Measurements from ENCODE around the gene CGGBP1.

The CGGBP1 gene

DNA sequence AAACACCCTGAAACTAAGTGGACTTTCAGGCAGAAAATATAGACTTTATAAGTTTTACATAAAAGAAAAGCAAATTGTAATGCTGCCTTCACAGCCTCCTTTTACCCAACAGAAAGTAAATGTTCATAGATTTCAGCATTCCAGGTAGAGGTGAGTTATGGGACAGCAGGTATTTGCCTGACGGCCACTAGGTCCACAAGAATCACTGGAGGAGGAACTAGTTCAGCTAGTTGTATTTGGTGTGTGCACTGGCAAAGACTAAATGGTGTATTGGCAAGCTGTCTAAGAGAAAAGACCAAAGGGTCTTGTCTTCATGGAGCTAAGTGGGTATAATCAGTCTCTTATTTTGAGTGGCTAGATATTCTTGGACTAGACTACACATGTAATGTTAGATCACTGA is 34.5 kb upstream of the CGGBP1 start:
- Histone ChIP-seq H3K9me3 (ENCODE audit: insufficient read depth, low read length, severe bottlenecking) (no peaks in the 10 kb centered on the region), H3K36me3 (ENCODE audit: insufficient read depth, low read length) (peaks cover 46% of the 10 kb centered on the region)
- TF ChIP-seq, protein P1, sequence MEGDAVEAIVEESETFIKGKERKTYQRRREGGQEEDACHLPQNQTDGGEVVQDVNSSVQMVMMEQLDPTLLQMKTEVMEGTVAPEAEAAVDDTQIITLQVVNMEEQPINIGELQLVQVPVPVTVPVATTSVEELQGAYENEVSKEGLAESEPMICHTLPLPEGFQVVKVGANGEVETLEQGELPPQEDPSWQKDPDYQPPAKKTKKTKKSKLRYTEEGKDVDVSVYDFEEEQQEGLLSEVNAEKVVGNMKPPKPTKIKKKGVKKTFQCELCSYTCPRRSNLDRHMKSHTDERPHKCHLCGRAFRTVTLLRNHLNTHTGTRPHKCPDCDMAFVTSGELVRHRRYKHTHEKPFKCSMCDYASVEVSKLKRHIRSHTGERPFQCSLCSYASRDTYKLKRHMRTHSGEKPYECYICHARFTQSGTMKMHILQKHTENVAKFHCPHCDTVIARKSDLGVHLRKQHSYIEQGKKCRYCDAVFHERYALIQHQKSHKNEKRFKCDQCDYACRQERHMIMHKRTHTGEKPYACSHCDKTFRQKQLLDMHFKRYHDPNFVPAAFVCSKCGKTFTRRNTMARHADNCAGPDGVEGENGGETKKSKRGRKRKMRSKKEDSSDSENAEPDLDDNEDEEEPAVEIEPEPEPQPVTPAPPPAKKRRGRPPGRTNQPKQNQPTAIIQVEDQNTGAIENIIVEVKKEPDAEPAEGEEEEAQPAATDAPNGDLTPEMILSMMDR (IDR thresholded peaks at IDR 0.05; ENCODE audit: borderline replicate concordance, extremely low read depth, low read length, poor library complexity, severe bottlenecking) = no peak
- TF ChIP-seq EZH2 (IDR thresholded peaks at IDR 0.05; ENCODE audit: borderline replicate concordance, low read depth, low read length, severe bottlenecking) = no peak

DNA sequence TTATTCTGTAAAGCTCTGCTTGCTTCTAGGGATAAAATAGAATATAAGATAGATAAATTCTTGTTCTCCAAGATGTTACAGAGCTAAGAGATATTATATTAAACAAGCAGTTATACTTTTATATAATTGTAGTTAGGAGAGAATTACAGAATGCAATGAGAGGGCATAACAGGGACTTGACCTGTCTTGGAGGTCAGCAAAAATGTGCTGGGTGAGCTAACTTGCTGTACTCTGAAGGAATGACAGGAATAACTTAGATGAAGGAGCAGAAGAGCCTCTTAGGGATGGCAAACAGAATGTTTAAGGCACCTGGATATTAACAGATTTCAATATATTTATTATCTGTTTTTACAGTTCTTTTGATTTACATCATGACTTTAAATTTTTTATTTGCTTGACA is 33.5 kb upstream of the CGGBP1 start:
- no peak overlapping the region for H2AFZ ChIP-seq (ENCODE audit: low read depth, low read length)
- H4K20me1 ChIP-seq (ENCODE audit: insufficient read depth, low read length) = no peaks in the 10 kb centered on the region; the same call in 1 of the 2 replicates
- DNase-seq (no peak), ATAC-seq (ENCODE audit: insufficient read depth, low read depth) (no peak)
- TF ChIP-seq, protein P1 (IDR thresholded peaks at IDR 0.05; ENCODE audit: borderline replicate concordance, extremely low read depth, low read length, poor library complexity, severe bottlenecking) = no peak
- H3K9ac ChIP-seq (ENCODE audit: low read depth, low read length) = no peak overlapping the region
- peaks cover 42% of the 10 kb centered on the region for H3K79me2 ChIP-seq (ENCODE audit: insufficient read depth, low read length)
- H3K27me3 ChIP-seq (ENCODE audit: insufficient read depth, low read length, poor library complexity) = no peaks in the 10 kb centered on the region
- H3K36me3 ChIP-seq (ENCODE audit: insufficient read depth, low read length) = peaks cover 49% of the 10 kb centered on the region
- no peaks in the 10 kb centered on the region for H3K9me3 ChIP-seq (ENCODE audit: insufficient read depth, low read length, severe bottlenecking)
- no peak overlapping the region for H3K27ac ChIP-seq (ENCODE audit: low read length)
- no peak overlapping the region for H3K4me2 ChIP-seq (ENCODE audit: insufficient read depth, low read length)
- no peaks in the 10 kb centered on the region for H3K4me1 ChIP-seq (ENCODE audit: insufficient read depth, low read length)
- no peak overlapping the region for H3K4me3 ChIP-seq (ENCODE audit: low read depth in 1 of 2, low read length in 2 of 2)

More for the DNA sequence above, 34.5 kb upstream of the CGGBP1 start:
- no peak overlapping the region for H3K27ac ChIP-seq (ENCODE audit: low read length)
- no peak overlapping the region for H3K4me2 ChIP-seq (ENCODE audit: insufficient read depth, low read length)
- H2AFZ ChIP-seq (ENCODE audit: low read depth, low read length) = no peak overlapping the region
- H3K4me1 ChIP-seq (ENCODE audit: insufficient read depth, low read length) = no peaks in the 10 kb centered on the region
- DNase-seq (no peak), ATAC-seq (ENCODE audit: insufficient read depth, low read depth) (no peak)
- peaks cover 38% of the 10 kb centered on the region for H3K79me2 ChIP-seq (ENCODE audit: insufficient read depth, low read length)
- no peak overlapping the region for H3K9ac ChIP-seq (ENCODE audit: low read depth, low read length)
- H4K20me1 ChIP-seq (ENCODE audit: insufficient read depth, low read length) = no peaks in the 10 kb centered on the region; the same call in 1 of the 2 replicates
- H3K4me3 ChIP-seq (ENCODE audit: low read depth in 1 of 2, low read length in 2 of 2) = no peak overlapping the region
- no peaks in the 10 kb centered on the region for H3K27me3 ChIP-seq (ENCODE audit: insufficient read depth, low read length, poor library complexity)

DNA sequence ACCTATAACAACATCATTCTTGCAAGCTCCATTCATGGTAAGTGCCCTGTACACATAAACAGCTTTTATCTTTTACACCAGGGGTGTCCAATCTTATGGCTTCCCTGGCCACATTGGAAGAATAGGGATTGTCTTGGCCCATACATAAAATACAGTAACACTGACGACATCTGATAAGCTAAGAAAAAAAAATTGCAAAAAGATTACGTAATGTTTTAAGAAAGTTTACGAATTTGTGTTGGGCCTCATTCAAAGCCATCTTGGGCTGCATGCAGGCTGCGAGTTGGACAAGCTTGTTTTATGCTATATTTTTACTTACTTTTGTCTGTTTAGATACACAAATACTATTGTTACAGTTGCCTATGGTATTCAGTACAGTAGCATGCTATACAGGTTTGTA is 31.9 kb upstream of the CGGBP1 start:
- ATAC-seq (ENCODE audit: insufficient read depth, low read depth) (no peak), DNase-seq (no peak)
- TF ChIP-seq, protein P1 (IDR thresholded peaks at IDR 0.05; ENCODE audit: borderline replicate concordance, extremely low read depth, low read length, poor library complexity, severe bottlenecking) = no peak
- no peak for TF ChIP-seq EZH2 (IDR thresholded peaks at IDR 0.05; ENCODE audit: borderline replicate concordance, low read depth, low read length, severe bottlenecking)
- no peak overlapping the region for H3K9ac ChIP-seq (ENCODE audit: low read depth, low read length)
- H3K27ac ChIP-seq (ENCODE audit: low read length) = no peak overlapping the region
- H3K4me2 ChIP-seq (ENCODE audit: insufficient read depth, low read length) = no peak overlapping the region
- peaks cover 48% of the 10 kb centered on the region for H3K36me3 ChIP-seq (ENCODE audit: insufficient read depth, low read length)
- no peaks in the 10 kb centered on the region for H3K27me3 ChIP-seq (ENCODE audit: insufficient read depth, low read length, poor library complexity)
- H3K4me3 ChIP-seq (ENCODE audit: low read depth in 1 of 2, low read length in 2 of 2) = no peak overlapping the region
- no peaks in the 10 kb centered on the region for H3K9me3 ChIP-seq (ENCODE audit: insufficient read depth, low read length, severe bottlenecking)
- H3K4me1 ChIP-seq (ENCODE audit: insufficient read depth, low read length) = no peaks in the 10 kb centered on the region
- H2AFZ ChIP-seq (ENCODE audit: low read depth, low read length) = no peak overlapping the region
- H4K20me1 ChIP-seq (ENCODE audit: insufficient read depth, low read length) = no peaks in the 10 kb centered on the region; the same call in 1 of the 2 replicates
- H3K79me2 ChIP-seq (ENCODE audit: insufficient read depth, low read length) = peaks cover 36% of the 10 kb centered on the region

DNA sequence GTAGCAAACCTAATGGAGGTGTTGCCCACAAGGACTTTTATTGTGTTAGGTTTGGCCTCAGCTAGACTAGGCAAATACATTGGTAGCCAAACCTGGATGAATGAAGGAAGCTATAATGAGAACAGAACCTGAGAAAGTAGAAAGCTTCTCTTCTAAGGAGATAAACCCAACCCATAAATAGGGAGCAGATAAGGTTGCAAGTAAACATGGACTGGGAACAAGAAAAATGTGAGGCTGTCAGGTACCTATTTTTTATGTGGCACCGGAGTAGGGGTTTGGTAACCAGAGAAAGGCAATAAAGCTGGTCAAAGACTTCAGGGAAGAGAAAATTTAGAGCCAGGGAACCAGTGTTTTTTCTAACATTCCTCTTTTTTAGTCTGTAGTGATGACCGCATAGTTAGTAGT is 25.3 kb upstream of the CGGBP1 start:
- ATAC-seq (ENCODE audit: insufficient read depth, low read depth) = no peak
- peaks cover 75% of the 10 kb centered on the region for H3K79me2 ChIP-seq (ENCODE audit: insufficient read depth, low read length)

More for the DNA sequence above, 25.3 kb upstream of the CGGBP1 start:
- no peaks in the 10 kb centered on the region for H3K27me3 ChIP-seq (ENCODE audit: insufficient read depth, low read length, poor library complexity)
- H3K4me1 ChIP-seq (ENCODE audit: insufficient read depth, low read length) = no peaks in the 10 kb centered on the region
- H3K36me3 ChIP-seq (ENCODE audit: insufficient read depth, low read length) = peaks cover 22% of the 10 kb centered on the region
- peaks cover 8% of the 10 kb centered on the region for H4K20me1 ChIP-seq (ENCODE audit: insufficient read depth, low read length)
- H2AFZ ChIP-seq (ENCODE audit: low read depth, low read length) = no peak overlapping the region
- no peak overlapping the region for H3K4me3 ChIP-seq (ENCODE audit: low read depth in 1 of 2, low read length in 2 of 2)
- DNase-seq = no peak
- TF ChIP-seq, protein P1 (IDR thresholded peaks at IDR 0.05; ENCODE audit: borderline replicate concordance, extremely low read depth, low read length, poor library complexity, severe bottlenecking) = no peak
- TF ChIP-seq EZH2 (IDR thresholded peaks at IDR 0.05; ENCODE audit: borderline replicate concordance, low read depth, low read length, severe bottlenecking) = no peak
- no peak overlapping the region for H3K4me2 ChIP-seq (ENCODE audit: insufficient read depth, low read length)
- H3K9ac ChIP-seq (ENCODE audit: low read depth, low read length) = no peak overlapping the region
- no peaks in the 10 kb centered on the region for H3K9me3 ChIP-seq (ENCODE audit: insufficient read depth, low read length, severe bottlenecking)
- H3K27ac ChIP-seq (ENCODE audit: low read length) = no peak overlapping the region

All from DND-41 (cell line).